ENCODE results near the gene ZNF564. TPM values are rescaled to one million over a fixed set of nuclear protein-coding genes. Genes with fewer than 3 reads are reported as not detected.
"Not testable (repeated sequence)": the region's sequence is repeated elsewhere in the genome, so short reads cannot be mapped to it uniquely, and the experiment has no call there.

ZNF564 gene
- total RNA-seq, 1 experiment from 2014 or later = 6.1 TPM

GRCh38 chr19:12567951-12568350 is 16.7 kb upstream of the ZNF564 start:
- H3K4me3 ChIP-seq (replicated peaks in 1 of 2; ENCODE audit: low read depth in 1 of 2, low read length in 2 of 2) = no peak overlapping the region
- ATAC-seq (no peak), DNase-seq (ENCODE audit: low read depth, low spot score) (no peak)
- no peaks in the 10 kb centered on the region for H3K36me3 ChIP-seq (ENCODE audit: control insufficient read depth in 1 of 2, insufficient read depth in 2 of 2, low read length in 2 of 2)
- peaks cover 0 to 5% of the 10 kb centered on the region in 2 experiments; a peak in 1 of 4 replicates for H3K4me1 ChIP-seq (ENCODE audit: control insufficient read depth in 1 of 2, insufficient read depth in 2 of 2, low read length in 2 of 2)
- H3K9me2 ChIP-seq (ENCODE audit: insufficient read depth) = no peaks in the 10 kb centered on the region
- ChIA-PET CTCF (no interaction called here), POLR2A (no interaction called here), RAD21 (ENCODE audit: low non-redundant PET in 1 of 2, low total read pairs in 2 of 2, uncharacterized antibody in 2 of 2, unreplicated experiment in 2 of 2) (interaction anchor here in 1 of 2 experiments (0.7 kb wide), 1 partner anchor 99 kb away, joined by 4 read pairs; the partner anchor contains the start of genes MAN2B1 and WDR83)
- TF ChIP-seq FOSL1 (IDR thresholded peaks at IDR 0.05; ENCODE audit: low read depth) = no peak
- no peak for TF ChIP-seq CTCF (IDR thresholded peaks at IDR 0.05 in 2 of 3, conservative IDR thresholded peaks at IDR 0.05 in 1 of 3; ENCODE audit: borderline replicate concordance in 1 of 3, insufficient read depth in 1 of 3, low read depth in 2 of 3, low read length in 2 of 3)
- H4K20me1 ChIP-seq (ENCODE audit: insufficient read depth) = no peaks in the 10 kb centered on the region
- no peak overlapping the region for H3K9ac ChIP-seq (ENCODE audit: low read length)
- no peak overlapping the region for H3K27ac ChIP-seq (ENCODE audit: low read depth, low read length)
- no TSS peak for BruUV-seq (replicated peaks)
- no peaks in the 10 kb centered on the region for H3K27me3 ChIP-seq (ENCODE audit: insufficient read depth, low read length)
- H3K4me2 ChIP-seq (ENCODE audit: low read length) = no peak overlapping the region
- intact Hi-C loops (cut with micrococcal nuclease) = no loop called here
- H3K9me3 ChIP-seq (ENCODE audit: control insufficient read depth in 1 of 2, insufficient read depth in 1 of 2, low read depth in 1 of 2, low read length in 2 of 2) = no peaks in the 10 kb centered on the region
- H3K79me2 ChIP-seq (ENCODE audit: insufficient read depth, low read length) = no peaks in the 10 kb centered on the region
- no peak overlapping the region for H2AFZ ChIP-seq (ENCODE audit: low read depth, low read length, poor library complexity, severe bottlenecking)

- BruUV-seq (replicated peaks); intact Hi-C loops (cut with micrococcal nuclease): not testable (repeated sequence)
Observed at GRCh38 chr19:12566380-12566779, 15.1 kb upstream of the ZNF564 start.

More at GRCh38 chr19:12566380-12566779, 15.1 kb upstream of the ZNF564 start:
- H3K4me2 ChIP-seq (ENCODE audit: low read length); ATAC-seq; POLR2A ChIA-PET; CTCF ChIA-PET; H3K4me1 ChIP-seq (ENCODE audit: control insufficient read depth in 1 of 2, insufficient read depth in 2 of 2, low read length in 2 of 2); H3K27ac ChIP-seq (ENCODE audit: low read depth, low read length); H3K9ac ChIP-seq (ENCODE audit: low read length); DNase-seq (ENCODE audit: low read depth, low spot score); H3K4me3 ChIP-seq (replicated peaks in 1 of 2; ENCODE audit: low read depth in 1 of 2, low read length in 2 of 2); H3K36me3 ChIP-seq (ENCODE audit: control insufficient read depth in 1 of 2, insufficient read depth in 2 of 2, low read length in 2 of 2); H2AFZ ChIP-seq (ENCODE audit: low read depth, low read length, poor library complexity, severe bottlenecking); H3K79me2 ChIP-seq (ENCODE audit: insufficient read depth, low read length); H3K9me3 ChIP-seq (ENCODE audit: control insufficient read depth in 1 of 2, insufficient read depth in 1 of 2, low read depth in 1 of 2, low read length in 2 of 2); RAD21 ChIA-PET (ENCODE audit: low non-redundant PET in 1 of 2, low total read pairs in 2 of 2, uncharacterized antibody in 2 of 2, unreplicated experiment in 2 of 2); H3K27me3 ChIP-seq (ENCODE audit: insufficient read depth, low read length); H3K9me2 ChIP-seq (ENCODE audit: insufficient read depth); H4K20me1 ChIP-seq (ENCODE audit: insufficient read depth): not testable (repeated sequence)
